Panc1 (cell line): ENCODE measurements around the gene CCDC171.
"Not testable (repeated sequence)": the region's sequence is repeated elsewhere in the genome, so short reads cannot be mapped to it uniquely, and the experiment has no call there.

Experiments
- TF ChIP-seq, protein P1 (sequence below): fragments of 450-650 bp; IDR thresholded peaks from 2 replicates; pipeline ENCODE4 v1.5.1; 2017; ENCODE audit warnings: mild to moderate bottlenecking
- TF ChIP-seq, protein P2 (sequence below), 2 experiments: IDR thresholded peaks; 2 replicates each; pipeline ENCODE4 v1.6.1; 2011 to 2012; ENCODE audit warnings: low read depth in 2 of 2, control low read depth in 1 of 2, low read length in 1 of 2, mild to moderate bottlenecking in 1 of 2, moderate library complexity in 1 of 2; ENCODE audit not compliant: insufficient read depth in 1 of 2

- TF ChIP-seq, protein P1, sequence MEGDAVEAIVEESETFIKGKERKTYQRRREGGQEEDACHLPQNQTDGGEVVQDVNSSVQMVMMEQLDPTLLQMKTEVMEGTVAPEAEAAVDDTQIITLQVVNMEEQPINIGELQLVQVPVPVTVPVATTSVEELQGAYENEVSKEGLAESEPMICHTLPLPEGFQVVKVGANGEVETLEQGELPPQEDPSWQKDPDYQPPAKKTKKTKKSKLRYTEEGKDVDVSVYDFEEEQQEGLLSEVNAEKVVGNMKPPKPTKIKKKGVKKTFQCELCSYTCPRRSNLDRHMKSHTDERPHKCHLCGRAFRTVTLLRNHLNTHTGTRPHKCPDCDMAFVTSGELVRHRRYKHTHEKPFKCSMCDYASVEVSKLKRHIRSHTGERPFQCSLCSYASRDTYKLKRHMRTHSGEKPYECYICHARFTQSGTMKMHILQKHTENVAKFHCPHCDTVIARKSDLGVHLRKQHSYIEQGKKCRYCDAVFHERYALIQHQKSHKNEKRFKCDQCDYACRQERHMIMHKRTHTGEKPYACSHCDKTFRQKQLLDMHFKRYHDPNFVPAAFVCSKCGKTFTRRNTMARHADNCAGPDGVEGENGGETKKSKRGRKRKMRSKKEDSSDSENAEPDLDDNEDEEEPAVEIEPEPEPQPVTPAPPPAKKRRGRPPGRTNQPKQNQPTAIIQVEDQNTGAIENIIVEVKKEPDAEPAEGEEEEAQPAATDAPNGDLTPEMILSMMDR, result not testable (repeated sequence)
- TF ChIP-seq, protein P2, sequence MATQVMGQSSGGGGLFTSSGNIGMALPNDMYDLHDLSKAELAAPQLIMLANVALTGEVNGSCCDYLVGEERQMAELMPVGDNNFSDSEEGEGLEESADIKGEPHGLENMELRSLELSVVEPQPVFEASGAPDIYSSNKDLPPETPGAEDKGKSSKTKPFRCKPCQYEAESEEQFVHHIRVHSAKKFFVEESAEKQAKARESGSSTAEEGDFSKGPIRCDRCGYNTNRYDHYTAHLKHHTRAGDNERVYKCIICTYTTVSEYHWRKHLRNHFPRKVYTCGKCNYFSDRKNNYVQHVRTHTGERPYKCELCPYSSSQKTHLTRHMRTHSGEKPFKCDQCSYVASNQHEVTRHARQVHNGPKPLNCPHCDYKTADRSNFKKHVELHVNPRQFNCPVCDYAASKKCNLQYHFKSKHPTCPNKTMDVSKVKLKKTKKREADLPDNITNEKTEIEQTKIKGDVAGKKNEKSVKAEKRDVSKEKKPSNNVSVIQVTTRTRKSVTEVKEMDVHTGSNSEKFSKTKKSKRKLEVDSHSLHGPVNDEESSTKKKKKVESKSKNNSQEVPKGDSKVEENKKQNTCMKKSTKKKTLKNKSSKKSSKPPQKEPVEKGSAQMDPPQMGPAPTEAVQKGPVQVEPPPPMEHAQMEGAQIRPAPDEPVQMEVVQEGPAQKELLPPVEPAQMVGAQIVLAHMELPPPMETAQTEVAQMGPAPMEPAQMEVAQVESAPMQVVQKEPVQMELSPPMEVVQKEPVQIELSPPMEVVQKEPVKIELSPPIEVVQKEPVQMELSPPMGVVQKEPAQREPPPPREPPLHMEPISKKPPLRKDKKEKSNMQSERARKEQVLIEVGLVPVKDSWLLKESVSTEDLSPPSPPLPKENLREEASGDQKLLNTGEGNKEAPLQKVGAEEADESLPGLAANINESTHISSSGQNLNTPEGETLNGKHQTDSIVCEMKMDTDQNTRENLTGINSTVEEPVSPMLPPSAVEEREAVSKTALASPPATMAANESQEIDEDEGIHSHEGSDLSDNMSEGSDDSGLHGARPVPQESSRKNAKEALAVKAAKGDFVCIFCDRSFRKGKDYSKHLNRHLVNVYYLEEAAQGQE (IDR thresholded peaks at IDR 0.05; ENCODE audit: insufficient read depth in 1 of 2, low read depth in 2 of 2, low read length in 1 of 2), result not testable (repeated sequence)
Observed at GRCh38 chr9:15699876-15700559, 147.2 kb downstream of the CCDC171 start.
